OCI-LY7 (cell line): ENCODE measurements around the gene TRAPPC6A. TPM values are rescaled to one million over a fixed set of nuclear protein-coding genes. Genes with fewer than 3 reads are reported as not detected.

Experiments
- BruUV-seq: library from RNA; stranded (reverse); fragments of 400-500 nt; replicated peaks from 2 replicates; lab custom pipeline; 2021; lab: Mats Ljungman, UMichigan
- CTCF ChIA-PET: fragments of 300-600 bp; sonication (Branson Sonifier 250); formaldehyde crosslinking; loops from one replicate; lab custom pipeline; 2022; ENCODE audit warnings: antibody characterized with exemption; ENCODE audit not compliant: unreplicated experiment; lab: Charles Lee
- POLR2A ChIA-PET: fragments of 300-600 bp; sonication (Branson Sonifier 250); formaldehyde crosslinking; loops from one replicate; lab custom pipeline; 2022; ENCODE audit warnings: antibody characterized with exemption; lab: Charles Lee
- DNase-seq: peaks from one replicate; pipeline ENCODE4 v3.0.0-alpha.2; 2015; ENCODE audit warnings: low spot score
- H2AFZ ChIP-seq: fragments of 200-600 bp; sonication (generic), shearing (Covaris generic); 2 replicates; pipeline ENCODE4 v1.6.1; 2014; ENCODE audit warnings: mild to moderate bottlenecking, antibody characterized with exemption, low read length, moderate library complexity
- H3K27ac ChIP-seq: fragments of 200-600 bp; sonication (generic); 2 replicates; pipeline ENCODE4 v1.5.1; 2014; ENCODE audit warnings: mixed run types, low read depth, mild to moderate bottlenecking, moderate library complexity, low read length, inconsistent platforms; ENCODE audit not compliant: poor library complexity, severe bottlenecking
- H3K36me3 ChIP-seq: fragments of 200-600 bp; sonication (generic); 2 replicates; pipeline ENCODE4 v1.6.1; 2014; ENCODE audit warnings: mild to moderate bottlenecking, antibody characterized with exemption, low read length, moderate library complexity, mixed read lengths; ENCODE audit not compliant: insufficient read depth
- H3K4me1 ChIP-seq: fragments of 200-600 bp; sonication (generic); 2 replicates; pipeline ENCODE4 v1.5.1; 2014; ENCODE audit warnings: mild to moderate bottlenecking, low read length; ENCODE audit not compliant: insufficient read depth, poor library complexity, severe bottlenecking
- H3K4me2 ChIP-seq: fragments of 200-600 bp; sonication (generic); 2 replicates; pipeline ENCODE4 v1.6.1; 2014; ENCODE audit warnings: mild to moderate bottlenecking, low read length
- H3K4me3 ChIP-seq: fragments of 200-600 bp; sonication (generic); 2 replicates; pipeline ENCODE4 v1.5.1; 2014; ENCODE audit warnings: mild to moderate bottlenecking, low read depth, low read length; ENCODE audit not compliant: poor library complexity, severe bottlenecking
- H3K79me2 ChIP-seq: fragments of 200-600 bp; sonication (generic); 2 replicates; pipeline ENCODE4 v1.6.1; 2016; ENCODE audit warnings: low read depth, mild to moderate bottlenecking, low read length, moderate library complexity, mixed read lengths; ENCODE audit not compliant: insufficient read depth
- H3K9me2 ChIP-seq: fragments of 200-600 bp; sonication (generic); 2 replicates; pipeline ENCODE4 v1.6.1; 2016; ENCODE audit warnings: mild to moderate bottlenecking, low read length, mixed read lengths; ENCODE audit not compliant: insufficient read depth
- H3K9me3 ChIP-seq: fragments of 200-600 bp; sonication (generic); 2 replicates; pipeline ENCODE4 v1.6.1; 2014; ENCODE audit warnings: mild to moderate bottlenecking, mixed run types, low read length, mixed read lengths
- H4K20me1 ChIP-seq: fragments of 200-600 bp; sonication (generic); 2 replicates; pipeline ENCODE4 v1.6.1; 2014; ENCODE audit warnings: mild to moderate bottlenecking, antibody characterized with exemption, low read length, moderate library complexity, mixed read lengths; ENCODE audit not compliant: insufficient read depth
- EZH2phosphoT487 ChIP-seq: fragments of 200-600 bp; sonication (generic); IDR thresholded peaks from 2 replicates; pipeline ENCODE4 v1.6.1; 2018; ENCODE audit warnings: low read depth, borderline replicate concordance, mild to moderate bottlenecking, mixed run types, antibody characterized with exemption, low read length, moderate library complexity, mixed read lengths
- intact Hi-C: fragments of 100-400 bp; cut with micrococcal nuclease; formaldehyde crosslinking; loops from one replicate; pipeline ENCODE4 v1.10.0; 2022; ENCODE audit not compliant: unreplicated experiment
- total RNA-seq, 2 experiments: library from RNA; depleted of rRNA in 1 of 2; stranded (reverse); fragments of >200 nt in 1 of 2; shearing (Covaris generic) in 1 of 2; gene quantifications; 2 replicates each; pipeline ENCODE4 v1.2.3, GENCODE V29; 2014 to 2022
- TF ChIP-seq, protein P1 (sequence below): fragments of 200-600 bp; sonication (generic); conservative IDR thresholded peaks from 2 replicates; pipeline ENCODE4 v1.5.1; 2014; ENCODE audit warnings: mild to moderate bottlenecking, antibody characterized with exemption, low read length, moderate library complexity, mixed read lengths

TRAPPC6A gene
- total RNA-seq, 2 experiments from 2014 or later, result 55.6 to 70.9 TPM

DNA sequence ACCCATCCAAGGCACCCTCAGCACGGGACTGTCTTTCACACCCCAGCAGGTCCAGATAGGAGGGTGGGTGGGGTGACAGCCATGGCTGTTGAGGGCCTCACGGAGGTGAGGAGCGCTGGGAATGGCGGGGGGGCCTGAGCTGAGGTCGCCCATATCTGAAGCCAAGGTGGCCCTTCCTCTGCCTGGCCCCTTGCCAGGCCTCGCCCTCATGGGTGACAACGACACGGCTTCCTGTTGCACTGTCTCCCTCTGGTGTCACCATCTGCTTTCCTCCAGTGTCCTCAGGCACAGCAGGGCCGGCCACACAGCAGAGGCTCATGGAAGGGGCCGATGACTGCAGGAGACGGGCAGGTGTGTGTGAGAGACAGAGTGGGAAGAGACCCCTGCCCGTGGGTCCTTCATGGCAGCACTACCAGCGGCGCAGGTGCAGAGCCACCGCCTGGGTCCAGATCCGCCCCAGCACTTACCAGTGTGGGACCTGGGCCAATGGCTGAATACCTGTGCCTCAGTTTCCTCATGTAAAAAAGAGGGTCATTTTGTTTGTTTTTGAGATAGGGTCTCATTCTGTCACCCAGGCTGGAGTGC lies 9.2 kb downstream of the TRAPPC6A start:
- Histone ChIP-seq H3K9me3 (no peaks in the 10 kb centered on the region), H3K27ac (no peak overlapping the region), H3K79me2 (no peaks in the 10 kb centered on the region), H3K4me2 (no peak overlapping the region), H3K4me1 (peaks cover 26% of the 10 kb centered on the region), H3K9me2 (no peaks in the 10 kb centered on the region), H4K20me1 (no peaks in the 10 kb centered on the region), H3K36me3 (no peaks in the 10 kb centered on the region), H2AFZ (no peak overlapping the region), H3K4me3 (no peak overlapping the region)
- no TSS peak for BruUV-seq
- TF ChIP-seq EZH2phosphoT487, result no peak
- TF ChIP-seq, protein P1, sequence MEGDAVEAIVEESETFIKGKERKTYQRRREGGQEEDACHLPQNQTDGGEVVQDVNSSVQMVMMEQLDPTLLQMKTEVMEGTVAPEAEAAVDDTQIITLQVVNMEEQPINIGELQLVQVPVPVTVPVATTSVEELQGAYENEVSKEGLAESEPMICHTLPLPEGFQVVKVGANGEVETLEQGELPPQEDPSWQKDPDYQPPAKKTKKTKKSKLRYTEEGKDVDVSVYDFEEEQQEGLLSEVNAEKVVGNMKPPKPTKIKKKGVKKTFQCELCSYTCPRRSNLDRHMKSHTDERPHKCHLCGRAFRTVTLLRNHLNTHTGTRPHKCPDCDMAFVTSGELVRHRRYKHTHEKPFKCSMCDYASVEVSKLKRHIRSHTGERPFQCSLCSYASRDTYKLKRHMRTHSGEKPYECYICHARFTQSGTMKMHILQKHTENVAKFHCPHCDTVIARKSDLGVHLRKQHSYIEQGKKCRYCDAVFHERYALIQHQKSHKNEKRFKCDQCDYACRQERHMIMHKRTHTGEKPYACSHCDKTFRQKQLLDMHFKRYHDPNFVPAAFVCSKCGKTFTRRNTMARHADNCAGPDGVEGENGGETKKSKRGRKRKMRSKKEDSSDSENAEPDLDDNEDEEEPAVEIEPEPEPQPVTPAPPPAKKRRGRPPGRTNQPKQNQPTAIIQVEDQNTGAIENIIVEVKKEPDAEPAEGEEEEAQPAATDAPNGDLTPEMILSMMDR, result no peak
- intact Hi-C loops, result no loop called here
- no peak for DNase-seq
- CTCF ChIA-PET, result no interaction called here
- POLR2A ChIA-PET, result interaction anchor here (0.6 kb wide), 1 partner anchor 163 kb away, joined by 3 read pairs; no protein-coding TSS in a partner anchor

DNA sequence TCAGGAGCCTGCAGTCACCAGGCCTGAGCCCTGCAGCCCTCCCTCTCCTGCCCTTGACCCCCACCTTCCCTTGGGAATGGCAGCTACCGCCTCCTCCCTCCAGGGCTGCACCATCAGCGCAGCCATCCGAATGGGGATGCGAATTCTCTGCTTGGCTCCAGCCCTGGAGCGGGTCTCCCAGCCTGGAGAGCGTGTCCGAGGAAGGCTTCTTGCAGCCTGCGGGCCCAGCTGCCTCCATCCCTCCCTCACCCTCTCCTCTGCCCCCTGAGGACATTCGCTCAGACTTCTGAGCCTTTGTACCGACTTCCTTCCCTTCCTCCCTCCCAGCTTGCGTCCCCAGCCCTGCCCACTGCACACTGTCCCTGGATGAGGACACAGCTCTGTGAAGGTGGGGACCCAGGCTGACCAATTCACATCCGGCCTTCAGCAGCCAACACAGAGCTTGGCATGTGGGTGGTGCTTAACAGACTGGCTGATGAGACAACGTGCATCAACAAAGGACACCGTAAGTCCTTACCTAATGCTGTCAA lies 11.2 kb downstream of the TRAPPC6A start:
- Histone ChIP-seq H3K9me3 (no peaks in the 10 kb centered on the region), H3K4me1 (peaks cover 23% of the 10 kb centered on the region), H3K9me2 (no peaks in the 10 kb centered on the region), H3K4me3 (no peak overlapping the region), H4K20me1 (no peaks in the 10 kb centered on the region), H2AFZ (no peak overlapping the region), H3K27ac (no peak overlapping the region), H3K79me2 (no peaks in the 10 kb centered on the region), H3K36me3 (no peaks in the 10 kb centered on the region), H3K4me2 (no peak overlapping the region)
- ChIA-PET POLR2A (interaction anchor here (0.6 kb wide), 1 partner anchor 29 kb away, joined by 6 read pairs; no protein-coding TSS in a partner anchor), CTCF (no interaction called here)
- no peak for DNase-seq
- BruUV-seq, result no TSS peak
- TF ChIP-seq EZH2phosphoT487, result no peak
- TF ChIP-seq, protein P1, result no peak
- intact Hi-C loops, result no loop called here
